Lower leg skin (tissue), 3 donors: ENCODE measurements around the gene SRP9.

Source experiments
- POLR2A ChIP-seq, 2 donors: fragments of 450-650 bp; IDR thresholded peaks; one replicate each; pipeline ENCODE4 v1.6.1; 2016 to 2017; ENCODE audit warnings: antibody characterized with exemption in 2 of 2, mild to moderate bottlenecking in 1 of 2, moderate library complexity in 1 of 2
- TF ChIP-seq, protein P1 (sequence below), 3 donors: fragments of 450-650 bp; IDR thresholded peaks; one replicate each; pipeline ENCODE4 v1.5.1; 2016; ENCODE audit warnings: antibody characterized with exemption in 3 of 3, mild to moderate bottlenecking in 3 of 3, moderate library complexity in 2 of 3

DNA sequence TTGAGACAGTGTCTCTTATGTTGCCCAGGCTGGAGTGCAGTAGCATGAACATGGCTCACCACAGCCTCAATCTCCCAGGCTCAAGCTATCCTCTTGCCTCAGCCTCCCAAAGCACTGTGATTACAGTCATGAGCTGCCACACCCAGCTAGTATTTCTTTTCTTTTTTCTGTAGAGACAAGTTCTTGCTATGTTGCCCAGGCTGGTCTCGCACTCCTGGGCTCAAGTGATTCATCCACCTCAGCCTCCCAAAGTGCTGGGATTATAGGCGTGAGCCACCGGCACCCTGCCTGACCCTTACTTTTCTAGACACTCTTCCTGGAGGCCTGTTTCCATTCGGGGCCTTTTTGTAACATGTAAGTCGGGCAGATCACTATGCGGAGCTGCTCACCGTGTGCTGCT lies 30.1 kb upstream of the SRP9 start:
- TF ChIP-seq, protein P1, sequence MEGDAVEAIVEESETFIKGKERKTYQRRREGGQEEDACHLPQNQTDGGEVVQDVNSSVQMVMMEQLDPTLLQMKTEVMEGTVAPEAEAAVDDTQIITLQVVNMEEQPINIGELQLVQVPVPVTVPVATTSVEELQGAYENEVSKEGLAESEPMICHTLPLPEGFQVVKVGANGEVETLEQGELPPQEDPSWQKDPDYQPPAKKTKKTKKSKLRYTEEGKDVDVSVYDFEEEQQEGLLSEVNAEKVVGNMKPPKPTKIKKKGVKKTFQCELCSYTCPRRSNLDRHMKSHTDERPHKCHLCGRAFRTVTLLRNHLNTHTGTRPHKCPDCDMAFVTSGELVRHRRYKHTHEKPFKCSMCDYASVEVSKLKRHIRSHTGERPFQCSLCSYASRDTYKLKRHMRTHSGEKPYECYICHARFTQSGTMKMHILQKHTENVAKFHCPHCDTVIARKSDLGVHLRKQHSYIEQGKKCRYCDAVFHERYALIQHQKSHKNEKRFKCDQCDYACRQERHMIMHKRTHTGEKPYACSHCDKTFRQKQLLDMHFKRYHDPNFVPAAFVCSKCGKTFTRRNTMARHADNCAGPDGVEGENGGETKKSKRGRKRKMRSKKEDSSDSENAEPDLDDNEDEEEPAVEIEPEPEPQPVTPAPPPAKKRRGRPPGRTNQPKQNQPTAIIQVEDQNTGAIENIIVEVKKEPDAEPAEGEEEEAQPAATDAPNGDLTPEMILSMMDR (IDR thresholded peaks at IDR 0.05): no peak
- TF ChIP-seq POLR2A (IDR thresholded peaks at IDR 0.05): no peak
